Breast epithelium (tissue), 4 donors: ENCODE data around the gene TMEM106C. TPM values are rescaled to one million over a fixed set of nuclear protein-coding genes. Genes with fewer than 3 reads are reported as not detected.
A peak's percentile ranks its signal among the peaks of the same experiment; 100 is the strongest.

Experiments
- DNase-seq, 2 donors: peaks; one replicate each; pipeline ENCODE4 v3.0.0-alpha.2; 2019; ENCODE audit warnings: low spot score in 2 of 2
- H3K27ac ChIP-seq, 2 donors: fragments of 200-600 bp; sonication (generic) in 1 of 2; one replicate each; pipeline ENCODE4 v1.5.1; 2016 to 2019; ENCODE audit warnings: mild to moderate bottlenecking in 1 of 2
- H3K27me3 ChIP-seq, 2 donors: fragments of 200-600 bp; sonication (generic) in 1 of 2; one replicate each; pipeline versions ENCODE4 v1.5.1 to v1.6.0; 2017 to 2019; ENCODE audit warnings: control low read depth in 1 of 2, mild to moderate bottlenecking in 1 of 2
- H3K36me3 ChIP-seq: fragments of 200-600 bp; one replicate; pipeline ENCODE4 v1.5.1; 2019
- H3K4me1 ChIP-seq, 2 donors: fragments of 200-600 bp; sonication (generic); one replicate each; pipeline ENCODE4 v1.5.1; 2016 to 2019; ENCODE audit warnings: control low read depth in 1 of 2
- H3K4me3 ChIP-seq, 3 donors: fragments of 200-600 bp; sonication (generic); 1 replicate in 2 of 3; 2 replicates in 1 of 3; pipeline ENCODE4 v1.5.1; 2016 to 2019; ENCODE audit warnings: mild to moderate bottlenecking in 3 of 3, moderate library complexity in 2 of 3
- H3K9me3 ChIP-seq, 2 donors: fragments of 200-600 bp; sonication (generic) in 1 of 2; one replicate each; pipeline ENCODE4 v1.5.1; 2016 to 2019; ENCODE audit warnings: control low read depth in 1 of 2
- POLR2A ChIP-seq: fragments of 450-650 bp; IDR thresholded peaks from one replicate; pipeline ENCODE4 v1.6.1; 2016; ENCODE audit warnings: antibody characterized with exemption, mild to moderate bottlenecking, moderate library complexity
- POLR2AphosphoS5 ChIP-seq, 3 donors: sonication (generic); formaldehyde crosslinking; IDR thresholded peaks; one replicate each; pipeline ENCODE4 v1.6.1; 2017; ENCODE audit warnings: antibody characterized with exemption in 3 of 3
- intact Hi-C: fragments of 100-400 bp; cut with DNase I; formaldehyde crosslinking; loops from one replicate; pipeline ENCODE4 v1.15.1; 2023; ENCODE audit warnings: low total_unique reads
- total RNA-seq, 3 donors: library from RNA; depleted of rRNA; stranded (reverse); fragments of >200 nt; gene quantifications; one replicate each; pipeline ENCODE4 v1.1.0, GENCODE V29; 2016
- TF ChIP-seq, protein P1 (sequence below), 3 donors: fragments of 450-650 bp; IDR thresholded peaks; one replicate each; pipeline ENCODE4 v1.5.1; 2016 to 2017; ENCODE audit warnings: antibody characterized with exemption in 3 of 3, mild to moderate bottlenecking in 3 of 3, moderate library complexity in 3 of 3

The TMEM106C gene
- total RNA-seq, 3 donors from 2014 or later: 35.2 to 131 (median 73.4) TPM

DNA sequence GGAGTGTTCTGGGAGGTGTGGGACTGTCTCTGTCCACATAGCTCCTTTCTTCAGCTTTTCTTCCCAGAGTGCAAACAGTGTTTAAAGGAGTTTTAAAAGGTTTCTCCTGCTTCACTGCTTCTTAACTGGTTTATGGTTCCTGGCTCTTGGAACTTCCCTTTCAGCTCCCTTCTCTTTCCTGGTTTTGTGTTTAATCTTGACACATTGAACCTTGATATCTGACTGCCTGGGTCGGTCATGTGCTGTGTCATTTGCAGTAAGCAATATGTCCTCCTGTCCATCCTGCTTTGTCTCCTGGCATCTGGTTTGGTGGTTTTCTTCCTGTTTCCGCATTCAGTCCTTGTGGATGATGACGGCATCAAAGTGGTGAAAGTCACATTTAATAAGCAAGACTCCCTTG is 2.2 kb downstream of the TMEM106C start:
- Histone ChIP-seq H3K36me3 (no peaks in the 10 kb centered on the region), H3K4me3 (no peak overlapping the region), H3K4me1 (no peaks in the 10 kb centered on the region), H3K27ac (peak overlapping the region in 1 of 2 donors; percentile 38), H3K27me3 (no peaks in the 10 kb centered on the region), H3K9me3 (no peaks in the 10 kb centered on the region)
- intact Hi-C loops: no loop called here
- TF ChIP-seq, protein P1, sequence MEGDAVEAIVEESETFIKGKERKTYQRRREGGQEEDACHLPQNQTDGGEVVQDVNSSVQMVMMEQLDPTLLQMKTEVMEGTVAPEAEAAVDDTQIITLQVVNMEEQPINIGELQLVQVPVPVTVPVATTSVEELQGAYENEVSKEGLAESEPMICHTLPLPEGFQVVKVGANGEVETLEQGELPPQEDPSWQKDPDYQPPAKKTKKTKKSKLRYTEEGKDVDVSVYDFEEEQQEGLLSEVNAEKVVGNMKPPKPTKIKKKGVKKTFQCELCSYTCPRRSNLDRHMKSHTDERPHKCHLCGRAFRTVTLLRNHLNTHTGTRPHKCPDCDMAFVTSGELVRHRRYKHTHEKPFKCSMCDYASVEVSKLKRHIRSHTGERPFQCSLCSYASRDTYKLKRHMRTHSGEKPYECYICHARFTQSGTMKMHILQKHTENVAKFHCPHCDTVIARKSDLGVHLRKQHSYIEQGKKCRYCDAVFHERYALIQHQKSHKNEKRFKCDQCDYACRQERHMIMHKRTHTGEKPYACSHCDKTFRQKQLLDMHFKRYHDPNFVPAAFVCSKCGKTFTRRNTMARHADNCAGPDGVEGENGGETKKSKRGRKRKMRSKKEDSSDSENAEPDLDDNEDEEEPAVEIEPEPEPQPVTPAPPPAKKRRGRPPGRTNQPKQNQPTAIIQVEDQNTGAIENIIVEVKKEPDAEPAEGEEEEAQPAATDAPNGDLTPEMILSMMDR (IDR thresholded peaks at IDR 0.05): no peak
- TF ChIP-seq POLR2A (no peak), POLR2AphosphoS5 (IDR thresholded peaks at IDR 0.05) (no peak)
- no peak for DNase-seq

DNA sequence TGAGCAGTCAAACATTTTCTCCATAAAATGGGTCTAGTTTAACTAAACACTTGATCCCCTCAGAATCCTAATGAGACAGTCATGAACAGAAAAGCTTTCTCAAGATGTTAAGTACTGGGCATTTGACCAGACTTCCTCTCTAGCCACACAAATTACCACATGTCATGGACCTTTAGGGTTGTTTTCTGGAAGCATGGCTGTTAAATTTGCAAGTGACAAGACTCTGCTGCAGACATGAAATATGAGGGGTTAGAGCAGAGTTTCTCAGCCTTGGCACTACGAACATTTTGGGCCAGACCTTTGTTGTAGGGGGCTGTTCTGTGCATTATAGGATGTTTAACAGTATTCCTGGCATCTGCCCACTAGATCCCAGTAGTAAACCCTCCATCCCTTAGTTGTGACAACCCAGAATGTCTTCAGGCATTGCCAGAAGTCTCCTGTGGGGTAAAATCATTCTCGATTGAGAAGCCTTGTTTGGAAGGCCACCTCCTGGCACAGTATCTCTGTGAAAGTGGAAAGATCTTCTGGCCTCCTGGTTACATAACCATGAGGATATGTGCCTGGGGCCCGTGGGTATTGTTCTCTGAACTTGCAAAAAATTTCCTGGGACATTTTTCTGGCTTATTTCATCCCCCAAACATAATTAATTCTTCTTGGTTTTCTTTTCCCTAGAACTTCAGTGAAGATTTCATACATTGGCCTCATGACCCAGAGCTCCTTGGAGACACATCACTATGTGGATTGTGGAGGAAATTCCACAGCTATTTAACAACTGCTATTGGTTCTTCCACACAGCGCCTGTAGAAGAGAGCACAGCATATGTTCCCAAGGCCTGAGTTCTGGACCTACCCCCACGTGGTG is 4.3 kb downstream of the TMEM106C start:
- no peak for TF ChIP-seq POLR2A
- peak in 1 of 3 donors; percentile 63 for TF ChIP-seq POLR2AphosphoS5 (IDR thresholded peaks at IDR 0.05)
- Histone ChIP-seq H3K4me3 (no peak overlapping the region), H3K36me3 (no peaks in the 10 kb centered on the region), H3K4me1 (no peaks in the 10 kb centered on the region), H3K27ac (peak overlapping the region; percentile 57 to 63), H3K27me3 (no peaks in the 10 kb centered on the region), H3K9me3 (no peaks in the 10 kb centered on the region)
- intact Hi-C loops: no loop called here
- DNase-seq: no peak

DNA sequence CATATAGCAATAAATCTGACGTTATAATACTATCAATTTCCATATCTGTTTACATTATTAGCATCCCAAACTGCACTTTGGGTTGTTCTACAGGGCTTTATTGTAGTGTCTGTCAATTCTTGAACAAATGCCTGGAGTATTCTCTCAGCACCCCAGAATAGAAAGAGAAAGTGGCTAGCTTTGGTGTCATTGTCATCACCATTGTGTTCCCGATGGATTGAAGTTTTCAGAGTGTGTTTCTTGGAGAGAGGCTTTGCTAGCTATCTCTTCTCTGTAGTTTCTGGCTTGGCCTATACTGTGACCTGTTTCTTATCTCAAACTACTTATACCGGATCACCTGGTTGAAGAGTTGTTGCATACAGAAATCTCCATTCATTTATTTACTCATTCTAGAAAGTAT is 6.4 kb downstream of the TMEM106C start:
- Histone ChIP-seq H3K4me1 (no peaks in the 10 kb centered on the region), H3K27me3 (no peaks in the 10 kb centered on the region), H3K4me3 (no peak overlapping the region), H3K27ac (no peak overlapping the region), H3K9me3 (no peaks in the 10 kb centered on the region), H3K36me3 (no peaks in the 10 kb centered on the region)
- TF ChIP-seq, protein P1 (IDR thresholded peaks at IDR 0.05): no peak
- TF ChIP-seq POLR2AphosphoS5 (IDR thresholded peaks at IDR 0.05) (no peak), POLR2A (no peak)
- intact Hi-C loops: no loop called here
- DNase-seq: no peak

DNA sequence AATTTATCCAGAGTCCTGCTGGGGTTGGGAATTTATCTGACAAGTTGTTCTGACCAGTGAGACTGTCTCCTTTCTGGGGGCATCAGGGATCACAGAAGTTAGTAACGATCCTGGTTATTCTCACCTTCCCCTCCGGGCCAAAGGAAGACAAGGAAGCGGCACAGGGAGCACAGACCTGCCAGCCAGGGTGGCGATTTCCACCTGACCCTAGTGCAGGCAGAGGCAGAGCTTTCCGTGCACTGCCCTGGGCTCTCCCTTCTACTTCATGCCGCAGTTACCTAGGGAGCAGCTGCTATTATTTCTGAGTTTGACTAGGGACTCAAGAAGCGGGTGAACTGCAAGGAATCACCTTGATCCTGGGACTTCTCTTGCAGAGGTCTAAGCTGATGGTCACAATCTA is 7.4 kb downstream of the TMEM106C start:
- H3K4me1 ChIP-seq: no peaks in the 10 kb centered on the region
- H3K27ac ChIP-seq: no peak overlapping the region
- intact Hi-C loops: no loop called here
- H3K27me3 ChIP-seq: no peaks in the 10 kb centered on the region
- H3K4me3 ChIP-seq: no peak overlapping the region
- H3K36me3 ChIP-seq: no peaks in the 10 kb centered on the region
- no peak for DNase-seq
- H3K9me3 ChIP-seq: no peaks in the 10 kb centered on the region
- TF ChIP-seq POLR2AphosphoS5 (IDR thresholded peaks at IDR 0.05) (no peak), POLR2A (no peak)
- TF ChIP-seq, protein P1 (IDR thresholded peaks at IDR 0.05): no peak

DNA sequence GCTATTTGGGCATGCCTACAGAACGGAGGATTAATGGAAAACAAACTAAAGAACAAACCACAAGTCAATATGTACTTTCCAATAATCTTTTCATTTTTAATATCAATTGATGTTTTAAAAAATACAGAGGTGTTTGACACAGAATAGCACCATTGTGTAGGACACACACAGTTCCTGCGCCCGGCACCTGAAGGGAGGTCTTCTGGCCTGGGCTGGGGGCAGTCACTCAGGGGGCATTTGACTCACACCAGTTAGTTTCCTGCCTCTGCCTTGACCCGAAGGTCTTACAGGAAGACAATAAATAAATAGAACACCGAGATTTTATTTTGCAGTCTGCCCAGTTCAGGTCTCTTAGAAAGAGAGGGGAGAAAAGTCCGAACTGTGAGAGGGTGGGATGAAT is 9.5 kb downstream of the TMEM106C start:
- intact Hi-C loops: no loop called here
- Histone ChIP-seq H3K4me1 (no peaks in the 10 kb centered on the region), H3K27me3 (no peaks in the 10 kb centered on the region), H3K36me3 (no peaks in the 10 kb centered on the region), H3K27ac (no peak overlapping the region), H3K4me3 (no peak overlapping the region), H3K9me3 (no peaks in the 10 kb centered on the region)
- TF ChIP-seq POLR2AphosphoS5 (IDR thresholded peaks at IDR 0.05): no peak
- TF ChIP-seq, protein P1 (IDR thresholded peaks at IDR 0.05): no peak
- TF ChIP-seq POLR2A: no peak
- DNase-seq: no peak
